Adrenal gland (tissue), 5 donors: ENCODE measurements around the gene CHMP2A.

Source experiments
- POLR2A ChIP-seq, 2 donors: fragments of 450-650 bp; IDR thresholded peaks; one replicate each; pipeline ENCODE4 v1.6.1; 2017; ENCODE audit warnings: antibody characterized with exemption in 2 of 2, mild to moderate bottlenecking in 2 of 2, moderate library complexity in 1 of 2
- TF ChIP-seq, protein P1 (sequence below), 6 experiments: fragments of 450-650 bp in 4 of 6; fragments of 200-600 bp in 2 of 6; sonication (generic) in 1 of 6; IDR thresholded peaks; 1 replicate in 5 of 6; 2 replicates in 1 of 6; pipeline versions ENCODE4 v1.5.1 to v1.8.0; 2016 to 2021; ENCODE audit warnings: antibody characterized with exemption in 6 of 6, mild to moderate bottlenecking in 2 of 6, moderate library complexity in 1 of 6
- donor health status: DM: no; HTN: no; CAD: no.

GRCh38 chr19:58557221-58558065 lies 2.5 kb upstream of the CHMP2A start:
- TF ChIP-seq, protein P1, sequence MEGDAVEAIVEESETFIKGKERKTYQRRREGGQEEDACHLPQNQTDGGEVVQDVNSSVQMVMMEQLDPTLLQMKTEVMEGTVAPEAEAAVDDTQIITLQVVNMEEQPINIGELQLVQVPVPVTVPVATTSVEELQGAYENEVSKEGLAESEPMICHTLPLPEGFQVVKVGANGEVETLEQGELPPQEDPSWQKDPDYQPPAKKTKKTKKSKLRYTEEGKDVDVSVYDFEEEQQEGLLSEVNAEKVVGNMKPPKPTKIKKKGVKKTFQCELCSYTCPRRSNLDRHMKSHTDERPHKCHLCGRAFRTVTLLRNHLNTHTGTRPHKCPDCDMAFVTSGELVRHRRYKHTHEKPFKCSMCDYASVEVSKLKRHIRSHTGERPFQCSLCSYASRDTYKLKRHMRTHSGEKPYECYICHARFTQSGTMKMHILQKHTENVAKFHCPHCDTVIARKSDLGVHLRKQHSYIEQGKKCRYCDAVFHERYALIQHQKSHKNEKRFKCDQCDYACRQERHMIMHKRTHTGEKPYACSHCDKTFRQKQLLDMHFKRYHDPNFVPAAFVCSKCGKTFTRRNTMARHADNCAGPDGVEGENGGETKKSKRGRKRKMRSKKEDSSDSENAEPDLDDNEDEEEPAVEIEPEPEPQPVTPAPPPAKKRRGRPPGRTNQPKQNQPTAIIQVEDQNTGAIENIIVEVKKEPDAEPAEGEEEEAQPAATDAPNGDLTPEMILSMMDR (IDR thresholded peaks at IDR 0.05), result no peak
- no peak for TF ChIP-seq POLR2A (IDR thresholded peaks at IDR 0.05)
